ENCODE results near the gene FGD4.

The FGD4 gene

GRCh38 chr12:32533971-32534590 lies 134.7 kb downstream of the FGD4 start:
- peaks cover 24% of the 10 kb centered on the region for H3K4me1 ChIP-seq (ENCODE audit: insufficient read depth, low read length)
- H3K9me3 ChIP-seq (ENCODE audit: low read length), result no peaks in the 10 kb centered on the region
- H3K27me3 ChIP-seq (ENCODE audit: insufficient read depth, low read length), result no peaks in the 10 kb centered on the region
- no peaks in the 10 kb centered on the region for H3K36me3 ChIP-seq (ENCODE audit: insufficient read depth, low read length)
- no peak overlapping the region for H2AFZ ChIP-seq (ENCODE audit: low read depth, low read length)
- H3K4me3 ChIP-seq (ENCODE audit: low read length), result no peak overlapping the region

- Histone ChIP-seq H3K27me3 (ENCODE audit: insufficient read depth, low read length) (no peaks in the 10 kb centered on the region), H3K4me3 (ENCODE audit: low read length) (no peak overlapping the region), H2AFZ (ENCODE audit: low read depth, low read length) (no peak overlapping the region), H3K36me3 (ENCODE audit: insufficient read depth, low read length) (no peaks in the 10 kb centered on the region), H3K9me3 (ENCODE audit: low read length) (no peaks in the 10 kb centered on the region), H3K4me1 (ENCODE audit: insufficient read depth, low read length) (peaks cover 24% of the 10 kb centered on the region)
Observed at GRCh38 chr12:32534698-32535097, 135.3 kb downstream of the FGD4 start.

GRCh38 chr12:32535288-32535999 lies 136.1 kb downstream of the FGD4 start:
- H3K27me3 ChIP-seq (ENCODE audit: insufficient read depth, low read length), result no peaks in the 10 kb centered on the region
- H3K36me3 ChIP-seq (ENCODE audit: insufficient read depth, low read length), result no peaks in the 10 kb centered on the region
- H3K9me3 ChIP-seq (ENCODE audit: low read length), result no peaks in the 10 kb centered on the region
- H2AFZ ChIP-seq (ENCODE audit: low read depth, low read length), result no peak overlapping the region
- H3K4me1 ChIP-seq (ENCODE audit: insufficient read depth, low read length), result peaks cover 24% of the 10 kb centered on the region
- H3K4me3 ChIP-seq (ENCODE audit: low read length), result no peak overlapping the region

- no peaks in the 10 kb centered on the region for H3K36me3 ChIP-seq (ENCODE audit: insufficient read depth, low read length)
- H3K4me3 ChIP-seq (ENCODE audit: low read length), result no peak overlapping the region
- peaks cover 26% of the 10 kb centered on the region for H3K4me1 ChIP-seq (ENCODE audit: insufficient read depth, low read length)
- no peaks in the 10 kb centered on the region for H3K9me3 ChIP-seq (ENCODE audit: low read length)
- H3K27me3 ChIP-seq (ENCODE audit: insufficient read depth, low read length), result no peaks in the 10 kb centered on the region
- no peak overlapping the region for H2AFZ ChIP-seq (ENCODE audit: low read depth, low read length)
Observed at GRCh38 chr12:32536000-32536345, 136.6 kb downstream of the FGD4 start.

- H3K4me3 ChIP-seq (ENCODE audit: low read length), result no peak overlapping the region
- no peaks in the 10 kb centered on the region for H3K36me3 ChIP-seq (ENCODE audit: insufficient read depth, low read length)
- H2AFZ ChIP-seq (ENCODE audit: low read depth, low read length), result no peak overlapping the region
- peaks cover 7% of the 10 kb centered on the region for H3K4me1 ChIP-seq (ENCODE audit: insufficient read depth, low read length)
- no peaks in the 10 kb centered on the region for H3K27me3 ChIP-seq (ENCODE audit: insufficient read depth, low read length)
- H3K9me3 ChIP-seq (ENCODE audit: low read length), result peaks cover 2% of the 10 kb centered on the region
Observed at GRCh38 chr12:32541754-32542374, 142.5 kb downstream of the FGD4 start.

GRCh38 chr12:32542428-32543229 lies 143.3 kb downstream of the FGD4 start:
- no peak overlapping the region for H3K4me3 ChIP-seq (ENCODE audit: low read length)
- H3K9me3 ChIP-seq (ENCODE audit: low read length), result peaks cover 2% of the 10 kb centered on the region
- H3K4me1 ChIP-seq (ENCODE audit: insufficient read depth, low read length), result peaks cover 7% of the 10 kb centered on the region
- H3K27me3 ChIP-seq (ENCODE audit: insufficient read depth, low read length), result no peaks in the 10 kb centered on the region
- H2AFZ ChIP-seq (ENCODE audit: low read depth, low read length), result no peak overlapping the region
- H3K36me3 ChIP-seq (ENCODE audit: insufficient read depth, low read length), result no peaks in the 10 kb centered on the region

- no peaks in the 10 kb centered on the region for H3K27me3 ChIP-seq (ENCODE audit: insufficient read depth, low read length)
- H3K9me3 ChIP-seq (ENCODE audit: low read length), result peaks cover 2% of the 10 kb centered on the region
- no peaks in the 10 kb centered on the region for H3K36me3 ChIP-seq (ENCODE audit: insufficient read depth, low read length)
- no peak overlapping the region for H3K4me3 ChIP-seq (ENCODE audit: low read length)
- peaks cover 26% of the 10 kb centered on the region for H3K4me1 ChIP-seq (ENCODE audit: insufficient read depth, low read length)
- no peak overlapping the region for H2AFZ ChIP-seq (ENCODE audit: low read depth, low read length)
Observed at GRCh38 chr12:32544893-32545292, 145.5 kb downstream of the FGD4 start.

GRCh38 chr12:32545413-32545980 lies 146.1 kb downstream of the FGD4 start:
- Histone ChIP-seq H3K36me3 (ENCODE audit: insufficient read depth, low read length) (no peaks in the 10 kb centered on the region), H3K27me3 (ENCODE audit: insufficient read depth, low read length) (no peaks in the 10 kb centered on the region), H2AFZ (ENCODE audit: low read depth, low read length) (no peak overlapping the region), H3K4me3 (ENCODE audit: low read length) (no peak overlapping the region), H3K9me3 (ENCODE audit: low read length) (peaks cover 2% of the 10 kb centered on the region), H3K4me1 (ENCODE audit: insufficient read depth, low read length) (peaks cover 30% of the 10 kb centered on the region)

GRCh38 chr12:32546272-32546671 lies 146.9 kb downstream of the FGD4 start:
- Histone ChIP-seq H3K4me3 (ENCODE audit: low read length) (no peak overlapping the region), H2AFZ (ENCODE audit: low read depth, low read length) (no peak overlapping the region), H3K27me3 (ENCODE audit: insufficient read depth, low read length) (no peaks in the 10 kb centered on the region), H3K9me3 (ENCODE audit: low read length) (peaks cover 2% of the 10 kb centered on the region), H3K36me3 (ENCODE audit: insufficient read depth, low read length) (no peaks in the 10 kb centered on the region), H3K4me1 (ENCODE audit: insufficient read depth, low read length) (peaks cover 26% of the 10 kb centered on the region)

GRCh38 chr12:32548691-32549281 lies 149.4 kb downstream of the FGD4 start:
- H3K36me3 ChIP-seq (ENCODE audit: insufficient read depth, low read length), result no peaks in the 10 kb centered on the region
- H2AFZ ChIP-seq (ENCODE audit: low read depth, low read length), result no peak overlapping the region
- no peak overlapping the region for H3K4me3 ChIP-seq (ENCODE audit: low read length)
- no peaks in the 10 kb centered on the region for H3K27me3 ChIP-seq (ENCODE audit: insufficient read depth, low read length)
- peaks cover 5% of the 10 kb centered on the region for H3K9me3 ChIP-seq (ENCODE audit: low read length)
- peaks cover 23% of the 10 kb centered on the region for H3K4me1 ChIP-seq (ENCODE audit: insufficient read depth, low read length)

- no peak overlapping the region for H2AFZ ChIP-seq (ENCODE audit: low read depth, low read length)
- H3K4me1 ChIP-seq (ENCODE audit: insufficient read depth, low read length), result peaks cover 23% of the 10 kb centered on the region
- H3K27me3 ChIP-seq (ENCODE audit: insufficient read depth, low read length), result no peaks in the 10 kb centered on the region
- no peaks in the 10 kb centered on the region for H3K36me3 ChIP-seq (ENCODE audit: insufficient read depth, low read length)
- H3K4me3 ChIP-seq (ENCODE audit: low read length), result peak overlapping the region; percentile 17
- H3K9me3 ChIP-seq (ENCODE audit: low read length), result peaks cover 5% of the 10 kb centered on the region
Observed at GRCh38 chr12:32549675-32550079, 150.3 kb downstream of the FGD4 start.

- peaks cover 5% of the 10 kb centered on the region for H3K9me3 ChIP-seq (ENCODE audit: low read length)
- peaks cover 23% of the 10 kb centered on the region for H3K4me1 ChIP-seq (ENCODE audit: insufficient read depth, low read length)
- H3K36me3 ChIP-seq (ENCODE audit: insufficient read depth, low read length), result no peaks in the 10 kb centered on the region
- H3K4me3 ChIP-seq (ENCODE audit: low read length), result no peak overlapping the region
- no peak overlapping the region for H2AFZ ChIP-seq (ENCODE audit: low read depth, low read length)
- H3K27me3 ChIP-seq (ENCODE audit: insufficient read depth, low read length), result no peaks in the 10 kb centered on the region
Observed at GRCh38 chr12:32551058-32551457, 151.7 kb downstream of the FGD4 start.

Measured in neuron (in vitro differentiated cells).